ENCODE measurements around the gene GARS1.

GARS1 gene

DNA sequence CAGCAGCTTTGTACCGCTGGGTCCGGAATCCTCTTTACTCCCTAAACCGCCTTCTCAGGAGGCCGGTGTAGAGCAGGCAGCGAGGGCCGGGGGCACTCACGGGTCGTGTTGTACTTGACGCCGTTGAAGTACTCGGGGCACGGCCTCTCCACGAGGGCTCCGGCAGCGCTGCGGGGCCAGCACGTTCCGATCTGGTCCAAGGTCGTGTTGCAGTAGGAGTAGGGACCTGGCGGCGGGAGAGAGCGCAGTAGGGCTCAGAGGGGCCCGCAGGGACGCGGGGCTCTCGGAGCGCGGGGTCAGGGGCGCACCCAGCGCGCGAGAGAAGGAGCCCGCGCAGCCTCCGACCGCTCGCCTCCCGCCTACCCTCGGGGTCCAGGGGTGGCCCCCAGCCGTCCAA is 87.1 kb downstream of the GARS1 start:
- no peak for DNase-seq (ENCODE audit: low read depth in 3 of 3)

DNA sequence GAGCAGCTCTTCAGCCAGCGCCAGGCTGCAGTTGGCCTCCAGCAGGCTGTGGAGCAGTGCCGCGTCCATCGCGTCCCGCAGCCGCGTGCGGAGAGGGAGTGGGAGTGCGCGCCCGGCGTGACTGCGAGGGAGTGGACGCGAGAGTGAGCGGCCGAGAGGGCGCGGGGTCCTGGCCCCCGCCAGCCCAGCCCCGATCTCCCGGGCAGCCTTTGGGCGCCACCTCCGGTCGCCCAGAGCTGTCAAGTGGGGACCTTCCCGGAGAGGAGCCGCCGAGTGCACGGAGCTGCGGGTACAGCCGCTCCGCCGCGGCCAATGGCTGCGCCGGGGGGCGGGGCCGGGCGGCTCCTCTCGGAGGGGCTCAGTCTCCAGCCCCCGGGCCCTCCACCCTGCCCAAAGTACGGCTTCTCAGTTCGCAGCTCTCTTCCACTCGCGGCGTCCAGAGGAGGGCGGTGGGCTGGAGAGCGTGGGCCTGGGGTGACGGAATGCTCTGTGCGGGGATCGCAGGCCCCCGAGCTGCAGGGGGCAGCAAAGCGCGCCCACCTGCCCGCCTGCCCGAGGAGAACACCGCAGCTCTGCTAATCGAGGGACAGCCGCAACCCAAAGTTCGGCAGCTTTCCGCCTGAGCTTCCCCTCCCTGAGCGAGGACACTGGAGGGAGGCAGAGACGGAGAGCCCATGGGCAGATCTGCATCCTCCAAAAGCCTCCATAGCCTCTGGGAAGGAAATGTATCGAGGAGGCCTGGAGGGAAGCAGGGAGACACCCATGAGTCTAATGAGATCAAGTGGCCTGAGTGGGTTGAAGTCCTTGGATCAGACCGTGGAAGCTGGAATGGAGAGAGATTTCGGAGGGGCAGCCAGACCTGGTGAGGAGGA is 87.8 kb downstream of the GARS1 start, which contains the start of gene CRHR2:
CRHR2 (minus strand) TSS at position 245 of the 872 bp plus-strand sequence; CDS start at position 69, 176 bp downstream.
- peak in 1 of 3 experiments; percentile 15 for DNase-seq (ENCODE audit: low read depth in 3 of 3)

DNA sequence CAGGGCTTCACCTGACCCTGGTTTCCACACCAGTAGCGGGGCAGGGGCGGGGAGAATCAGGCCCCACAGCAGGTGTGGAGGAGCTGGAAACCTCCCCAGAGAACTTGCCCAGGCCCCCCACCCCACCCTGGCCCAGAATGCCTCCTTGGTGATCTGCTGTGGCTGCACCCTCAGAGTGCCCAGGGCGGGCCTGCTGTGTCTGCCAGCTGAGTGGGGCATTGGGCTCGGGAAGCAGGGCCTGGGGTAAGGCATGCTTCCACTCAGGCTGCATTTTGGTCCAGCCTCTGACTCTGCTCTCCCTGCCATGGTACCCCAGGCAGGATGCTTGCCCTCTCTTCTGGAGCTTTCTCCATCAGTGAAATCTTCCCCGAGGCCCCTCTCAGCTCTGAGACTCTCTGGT is 88.6 kb downstream of the GARS1 start:
- no peak for DNase-seq (ENCODE audit: low read depth in 3 of 3)

Measured in stimulated activated CD4-positive, alpha-beta T cell treated with anti-CD3 and anti-CD28 coated beads, TNF-alpha, amount 100 ng/mL, for 4 hours (primary cell).